Heart left ventricle (tissue), 16 donors: ENCODE results near the gene MED4. TPM values are rescaled to one million over a fixed set of nuclear protein-coding genes. Genes with fewer than 3 reads are reported as not detected.
A peak's percentile ranks its signal among the peaks of the same experiment; 100 is the strongest.

Experiments
- ATAC-seq, 4 donors: fragments of 200-7000 bp; cut with Tn5 transposase; one replicate each; pipeline ENCODE4 v1.9.1; 2020 to 2022; ENCODE audit warnings: moderate library complexity in 4 of 4, mild to moderate bottlenecking in 3 of 4, moderate number of reproducible peaks in 1 of 4
- DNase-seq, 5 donors: peaks; one replicate each; pipeline ENCODE4 v3.0.0-alpha.2; 2020
- H3K27ac ChIP-seq, 12 donors: fragments of 200-600 bp; sonication (generic) in 4 of 12; one replicate each; pipeline versions ENCODE4 v1.5.0 to v1.8.0; 2016 to 2022; ENCODE audit warnings: mild to moderate bottlenecking in 2 of 12
- H3K27me3 ChIP-seq, 9 donors: fragments of 200-600 bp; sonication (generic) in 2 of 9; one replicate each; pipeline versions ENCODE4 v1.5.1 to v1.8.0; 2016 to 2022; ENCODE audit warnings: mild to moderate bottlenecking in 3 of 9
- H3K36me3 ChIP-seq, 9 donors: fragments of 200-600 bp; sonication (generic) in 2 of 9; one replicate each; pipeline versions ENCODE4 v1.5.0 to v1.8.0; 2018 to 2022; ENCODE audit warnings: mild to moderate bottlenecking in 2 of 9
- H3K4me1 ChIP-seq, 12 donors: fragments of 200-600 bp; sonication (generic) in 4 of 12; one replicate each; pipeline versions ENCODE4 v1.5.0 to v1.8.0; 2016 to 2022; ENCODE audit warnings: mild to moderate bottlenecking in 3 of 12
- H3K4me3 ChIP-seq, 12 donors: fragments of 200-600 bp; sonication (generic) in 4 of 12; one replicate each; pipeline versions ENCODE4 v1.5.0 to v1.8.0; 2017 to 2022; ENCODE audit warnings: mild to moderate bottlenecking in 9 of 12, moderate library complexity in 4 of 12
- H3K9me3 ChIP-seq, 12 donors: fragments of 200-600 bp; sonication (generic) in 4 of 12; one replicate each; pipeline versions ENCODE4 v1.5.0 to v1.8.0; 2016 to 2022; ENCODE audit warnings: mild to moderate bottlenecking in 1 of 12
- POLR2A ChIP-seq, 2 donors: fragments of 450-650 bp; IDR thresholded peaks; one replicate each; pipeline ENCODE4 v1.6.1; 2017; ENCODE audit warnings: antibody characterized with exemption in 2 of 2, mild to moderate bottlenecking in 2 of 2, moderate library complexity in 2 of 2
- WGBS, 4 donors: extraction: QIAGEN DNeasy Blood & Tissue Kit in 2 of 4; methylation state at CpG; one replicate each; pipeline versions ENCODE4 v1.1.5 to v1.1.7; 2013 to 2018; 5-methylcytosine and 5-hydroxymethylcytosine counted together
- intact Hi-C, 10 donors: fragments of 100-400 bp; cut with DNase I; formaldehyde crosslinking; loops; one replicate each; pipeline versions ENCODE4 v1.11.1 to v1.14.2; 2022
- polyA plus RNA-seq, 2 donors: library from polyadenylated mRNA; stranded (reverse); fragments of 200-250 nt; gene quantifications; one replicate each; pipeline ENCODE4 v1.2.3, GENCODE V29; 2013
- total RNA-seq, 9 donors: library from RNA; depleted of rRNA in 2 of 9; stranded (reverse); fragments of >200 nt in 2 of 9; fragmentation: NEBNext Ultra II Directional in 3 of 9; extraction: Animal tissue kit (Norgen Biotek cat#: 25700) in 3 of 9; gene quantifications; one replicate each; pipeline versions ENCODE4 v1.1.0 to v1.2.4, GENCODE V29; 2016 to 2023
- TF ChIP-seq, protein P1 (sequence below), 12 donors: fragments of 200-600 bp; sonication (generic) in 4 of 12; IDR thresholded peaks; one replicate each; pipeline versions ENCODE4 v1.5.0 to v1.8.0; 2018 to 2022; ENCODE audit warnings: antibody characterized with exemption in 12 of 12, mild to moderate bottlenecking in 5 of 12
- donor health status: ischemic (EF 13 %, LVEDD 7.1; RV severe dilation, severe dysfunction).
- donor health status: healthy with polysubstance abuse.
- donor health status: DM: no; HTN: yes; CAD: no.
- donor health status: DM: no; HTN: no; CAD: no.
- donor health status: ischemic (EF 25% LVEDD 6.9; RV normal size, moderate dysfunction).
- donor health status: ischemic (EF 25% LVEDD 5.7; RV mildly dilated, moderate dysfunction).
- donor health status: healthy.
- donor health status: DM: yes; HTN: yes; CAD: no.
- donor health status: ischemic (EF 35%, LVEDD 5.7; RV mildly dilated, moderate dysfunction).
- donor health status: nonischemic (EF 11% LVEDD 7.7; RV severe dilation, severe dysfunction).
- donor health status: DM: yes; HTN: yes; CAD: no.
- donor health status: PGD.
- donor health status: ischemic (EF 29% LVEDD 5.4; RV normal size, mild dysfunction).
- donor health status: nonischemic (EF 23%, LVEDD 6.1; RV moderate dilation, normal function).

Gene MED4
- total and polyA plus RNA-seq, 11 donors: 24.9 to 50.6 (median 48.9) TPM

DNA sequence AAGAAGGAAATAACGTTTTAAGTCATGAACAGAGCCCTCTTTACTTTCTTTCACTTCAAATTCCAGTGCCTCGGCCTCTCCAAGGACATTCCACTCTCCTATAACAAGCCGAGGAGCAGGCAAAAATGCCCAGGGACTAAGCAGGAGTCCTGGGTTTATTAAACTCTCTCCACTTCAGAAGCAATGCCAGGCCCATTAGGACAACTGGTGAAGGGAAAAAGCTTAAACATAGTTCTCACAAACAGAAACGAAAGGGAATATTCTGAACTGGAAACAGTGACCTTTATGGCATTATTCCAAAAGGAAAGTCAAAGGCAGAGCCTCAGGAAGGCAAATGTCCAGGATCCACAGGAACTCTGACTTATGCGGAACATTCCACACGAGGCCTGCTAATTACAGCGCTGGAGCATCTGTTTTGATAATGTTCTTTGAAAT lies 30.9 kb upstream of the MED4 start:
- TF ChIP-seq POLR2A (IDR thresholded peaks at IDR 0.05): no peak
- H3K27ac ChIP-seq: peak overlapping the region; percentile 75 to 96 (median 90)
- peak in 4 of 5 donors; percentile 52 to 66 (median 58) for DNase-seq
- intact Hi-C loops: loop anchor here (1.0 to 10.0 kb wide), 13 partner anchors 15 to 459 kb away; partner anchors contain the start of genes ITM2B (in 8 of the 10), RB1 (in 5 of the 10) and MED4 (in 1 of the 10)
- no peaks in the 10 kb centered on the region for H3K9me3 ChIP-seq
- peak; percentile 45 to 81 (median 64) for ATAC-seq
- 5 to 23% (median 13%) methylated on average over 7 of the region's 7 CpGs for WGBS, 4 donors
- H3K36me3 ChIP-seq: no peaks in the 10 kb centered on the region
- peak overlapping the region in 3 of 12 donors; percentile 5 to 33 (median 11) for H3K4me3 ChIP-seq
- no peaks in the 10 kb centered on the region for H3K27me3 ChIP-seq
- H3K4me1 ChIP-seq: peaks cover 0 to 57% (median 47%) of the 10 kb centered on the region in 12 donors

DNA sequence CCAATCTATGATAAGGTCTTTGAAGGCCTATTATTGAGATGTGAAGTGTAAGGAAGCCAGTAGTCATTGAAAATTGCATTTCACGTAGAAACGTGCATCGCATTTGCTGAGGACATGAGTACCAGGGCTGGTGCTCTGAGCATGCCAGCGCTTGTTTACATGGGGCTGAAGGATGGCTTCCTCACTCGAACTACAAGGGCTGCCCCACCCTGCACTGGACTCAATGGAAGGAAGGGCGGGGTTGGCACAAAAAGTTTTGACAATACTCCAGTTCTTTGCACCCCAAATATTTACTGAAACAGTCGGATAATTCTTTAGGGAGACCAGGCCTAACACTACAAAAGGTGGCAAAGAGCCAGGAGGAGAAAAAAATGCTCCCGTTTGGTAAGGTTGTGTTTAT lies 28.9 kb upstream of the MED4 start:
- Histone ChIP-seq H3K27me3 (no peaks in the 10 kb centered on the region), H3K4me1 (peaks cover 0 to 59% (median 47%) of the 10 kb centered on the region in 12 donors), H3K4me3 (no peak overlapping the region), H3K9me3 (no peaks in the 10 kb centered on the region), H3K36me3 (no peaks in the 10 kb centered on the region), H3K27ac (peak overlapping the region in 11 of 12 donors; percentile 51 to 93 (median 88))
- ATAC-seq (peak in 2 of 4 donors; percentile 7 to 31), DNase-seq (peak in 2 of 5 donors; percentile 30 to 54)
- WGBS, 4 donors: 57 to 69% (median 63%) methylated on average over 8 of the region's 8 CpGs
- TF ChIP-seq, protein P1, sequence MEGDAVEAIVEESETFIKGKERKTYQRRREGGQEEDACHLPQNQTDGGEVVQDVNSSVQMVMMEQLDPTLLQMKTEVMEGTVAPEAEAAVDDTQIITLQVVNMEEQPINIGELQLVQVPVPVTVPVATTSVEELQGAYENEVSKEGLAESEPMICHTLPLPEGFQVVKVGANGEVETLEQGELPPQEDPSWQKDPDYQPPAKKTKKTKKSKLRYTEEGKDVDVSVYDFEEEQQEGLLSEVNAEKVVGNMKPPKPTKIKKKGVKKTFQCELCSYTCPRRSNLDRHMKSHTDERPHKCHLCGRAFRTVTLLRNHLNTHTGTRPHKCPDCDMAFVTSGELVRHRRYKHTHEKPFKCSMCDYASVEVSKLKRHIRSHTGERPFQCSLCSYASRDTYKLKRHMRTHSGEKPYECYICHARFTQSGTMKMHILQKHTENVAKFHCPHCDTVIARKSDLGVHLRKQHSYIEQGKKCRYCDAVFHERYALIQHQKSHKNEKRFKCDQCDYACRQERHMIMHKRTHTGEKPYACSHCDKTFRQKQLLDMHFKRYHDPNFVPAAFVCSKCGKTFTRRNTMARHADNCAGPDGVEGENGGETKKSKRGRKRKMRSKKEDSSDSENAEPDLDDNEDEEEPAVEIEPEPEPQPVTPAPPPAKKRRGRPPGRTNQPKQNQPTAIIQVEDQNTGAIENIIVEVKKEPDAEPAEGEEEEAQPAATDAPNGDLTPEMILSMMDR (IDR thresholded peaks at IDR 0.05): no peak
- TF ChIP-seq POLR2A (IDR thresholded peaks at IDR 0.05): no peak
- intact Hi-C loops: loop anchor here in 8 of 10 donors (2.0 to 10.0 kb wide), 6 partner anchors 13 to 461 kb away; partner anchors contain the start of genes RB1 (in 2 of the 8) and ITM2B (in 1 of the 8)

DNA sequence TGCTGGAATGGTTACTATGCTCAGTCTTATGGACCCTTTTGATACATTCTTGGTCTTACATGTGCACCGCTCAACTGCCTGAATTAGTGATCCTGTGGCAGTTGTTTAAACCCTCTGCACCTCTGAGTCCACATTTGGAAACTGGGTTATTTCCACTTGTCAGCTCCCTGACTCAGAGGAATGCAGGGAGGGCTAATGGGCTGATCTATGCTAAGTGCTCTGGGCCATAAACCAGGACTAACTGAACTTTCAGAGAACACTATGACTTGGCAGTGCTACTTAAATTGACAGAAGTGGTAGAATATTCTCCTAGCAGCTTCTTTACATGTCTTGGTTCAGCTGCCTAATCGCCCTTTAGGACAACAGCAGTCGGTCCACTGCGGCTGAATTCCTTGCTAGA lies 26.8 kb upstream of the MED4 start:
- no peak for DNase-seq
- no peaks in the 10 kb centered on the region for H3K27me3 ChIP-seq
- no peaks in the 10 kb centered on the region for H3K36me3 ChIP-seq
- H3K9me3 ChIP-seq: no peaks in the 10 kb centered on the region
- intact Hi-C loops: loop anchor here in 7 of 10 donors (10.0 kb wide), 5 partner anchors 113 to 463 kb away; partner anchors contain the start of genes RB1 (in 2 of the 7) and ITM2B (in 1 of the 7)
- H3K27ac ChIP-seq: peak overlapping the region; percentile 13 to 70 (median 31)
- H3K4me3 ChIP-seq: no peak overlapping the region
- peak; percentile 73 to 88 (median 80) for ATAC-seq
- H3K4me1 ChIP-seq: peaks cover 0 to 47% (median 38%) of the 10 kb centered on the region in 12 donors
- WGBS, 4 donors: 55 to 83% (median 75%) methylated on average over 4 of the region's 4 CpGs
- no peak for TF ChIP-seq POLR2A (IDR thresholded peaks at IDR 0.05)
- TF ChIP-seq, protein P1 (IDR thresholded peaks at IDR 0.05): no peak

DNA sequence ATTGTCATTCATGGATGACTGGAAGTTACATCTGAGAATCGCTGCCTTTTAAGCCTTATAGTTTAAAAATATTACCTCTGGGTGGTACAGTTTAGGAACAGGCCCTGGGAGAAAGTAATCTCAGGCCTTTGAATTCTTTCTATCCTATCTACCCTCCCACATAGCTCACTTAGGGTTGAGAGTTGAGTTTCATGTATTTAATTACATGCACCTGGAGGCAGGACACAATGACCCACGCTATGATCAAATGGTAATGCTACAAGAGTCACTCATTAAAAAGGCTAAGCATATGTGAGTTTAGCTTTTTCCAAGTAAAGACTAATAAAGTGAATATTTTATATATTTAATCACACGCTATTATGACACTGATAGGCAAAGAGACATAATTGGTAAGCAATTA lies 25.3 kb upstream of the MED4 start:
- no peak for DNase-seq
- intact Hi-C loops: loop anchor here in 7 of 10 donors (10.0 kb wide), 5 partner anchors 115 to 465 kb away; partner anchors contain the start of genes RB1 (in 2 of the 7) and ITM2B (in 1 of the 7)
- WGBS, 4 donors: 74 to 94% (median 94%) methylated on average over 3 of the region's 3 CpGs
- no peak overlapping the region for H3K4me3 ChIP-seq
- H3K27me3 ChIP-seq: no peaks in the 10 kb centered on the region
- H3K27ac ChIP-seq: no peak overlapping the region
- H3K9me3 ChIP-seq: no peaks in the 10 kb centered on the region
- no peaks in the 10 kb centered on the region for H3K36me3 ChIP-seq
- no peak for TF ChIP-seq POLR2A (IDR thresholded peaks at IDR 0.05)
- TF ChIP-seq, protein P1 (IDR thresholded peaks at IDR 0.05): no peak
- ATAC-seq: no peak
- peaks cover 0 to 32% (median 23%) of the 10 kb centered on the region in 12 donors for H3K4me1 ChIP-seq
